ENCODE data around the gene TIAM2.
"Not testable (repeated sequence)": the region's sequence is repeated elsewhere in the genome, so short reads cannot be mapped to it uniquely, and the experiment has no call there.

DNA sequence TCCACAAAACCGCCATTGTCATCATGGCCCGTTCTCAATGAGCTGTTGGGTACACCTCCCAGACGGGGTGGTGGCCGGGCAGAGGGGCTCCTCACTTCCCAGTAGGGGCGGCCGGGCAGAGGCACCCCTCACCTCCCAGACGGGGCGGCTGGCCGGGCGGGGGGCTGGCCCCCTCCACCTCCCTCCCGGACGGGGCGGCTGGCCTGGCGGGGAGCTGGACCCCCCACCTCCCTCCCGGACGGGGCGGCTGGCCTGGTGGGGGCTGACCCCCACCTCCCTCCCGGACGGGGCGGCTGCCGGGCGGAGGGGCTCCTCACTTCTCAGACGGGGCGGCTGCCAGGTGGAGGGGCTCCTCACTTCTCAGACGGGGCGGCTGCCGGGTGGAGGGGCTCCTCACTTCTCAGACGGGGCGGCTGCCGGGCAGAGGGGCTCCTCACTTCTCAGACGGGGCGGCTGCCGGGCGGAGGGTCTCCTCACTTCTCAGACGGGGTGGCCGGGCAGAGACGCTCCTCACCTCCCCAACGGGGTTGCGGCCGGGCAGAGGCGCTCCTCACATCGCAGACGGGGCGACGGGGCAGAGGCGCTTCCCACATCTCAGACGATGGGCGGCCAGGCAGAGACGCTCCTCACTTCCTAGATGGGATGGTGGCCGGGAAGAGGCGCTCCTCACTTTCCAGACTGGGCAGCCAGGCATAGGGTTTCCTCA lies 28.9 kb upstream of the TIAM2 start:
- TF ChIP-seq POLR2A (IDR thresholded peaks at IDR 0.05; ENCODE audit: low read length); GATA1 (IDR thresholded peaks at IDR 0.05; ENCODE audit: low read depth, low read length): not testable (repeated sequence)

Measured in erythroblast (primary cell).